Thyroid gland (tissue), 4 donors: ENCODE data around the gene PNMA3.

ENCODE experiments used
- POLR2A ChIP-seq, 2 donors: fragments of 450-650 bp; IDR thresholded peaks; one replicate each; pipeline ENCODE4 v1.6.1; 2017; ENCODE audit warnings: antibody characterized with exemption in 2 of 2, mild to moderate bottlenecking in 2 of 2, moderate library complexity in 1 of 2
- TF ChIP-seq, protein P1 (sequence below), 6 experiments: fragments of 200-600 bp in 3 of 6; fragments of 450-650 bp in 3 of 6; sonication (generic) in 3 of 6; IDR thresholded peaks; one replicate each; pipeline ENCODE4 v1.5.1; 2016 to 2019; ENCODE audit warnings: antibody characterized with exemption in 6 of 6, mild to moderate bottlenecking in 2 of 6, inconsistent platforms in 1 of 6, moderate library complexity in 1 of 6

DNA sequence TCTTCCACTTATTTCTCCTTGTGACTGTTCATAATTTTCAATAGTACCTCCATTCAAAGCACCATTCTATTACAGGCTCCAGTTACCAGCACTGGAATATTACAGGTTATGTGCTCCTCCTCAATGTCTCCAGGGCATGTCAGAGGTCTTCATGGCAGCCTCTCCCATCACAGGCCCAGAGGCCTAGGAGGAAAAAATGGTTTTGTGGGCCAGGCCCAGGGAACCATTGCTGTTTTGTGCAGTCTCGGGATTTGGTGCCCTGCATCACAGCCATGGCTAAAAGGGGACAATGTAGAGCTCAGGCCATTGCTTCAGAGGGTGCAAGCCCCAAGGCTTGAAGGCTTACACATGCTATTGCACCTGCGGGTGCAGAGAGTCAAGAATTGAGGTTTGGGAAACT, 7.2 kb upstream of the PNMA3 start:
- no peak for TF ChIP-seq POLR2A (IDR thresholded peaks at IDR 0.05)
- TF ChIP-seq, protein P1, sequence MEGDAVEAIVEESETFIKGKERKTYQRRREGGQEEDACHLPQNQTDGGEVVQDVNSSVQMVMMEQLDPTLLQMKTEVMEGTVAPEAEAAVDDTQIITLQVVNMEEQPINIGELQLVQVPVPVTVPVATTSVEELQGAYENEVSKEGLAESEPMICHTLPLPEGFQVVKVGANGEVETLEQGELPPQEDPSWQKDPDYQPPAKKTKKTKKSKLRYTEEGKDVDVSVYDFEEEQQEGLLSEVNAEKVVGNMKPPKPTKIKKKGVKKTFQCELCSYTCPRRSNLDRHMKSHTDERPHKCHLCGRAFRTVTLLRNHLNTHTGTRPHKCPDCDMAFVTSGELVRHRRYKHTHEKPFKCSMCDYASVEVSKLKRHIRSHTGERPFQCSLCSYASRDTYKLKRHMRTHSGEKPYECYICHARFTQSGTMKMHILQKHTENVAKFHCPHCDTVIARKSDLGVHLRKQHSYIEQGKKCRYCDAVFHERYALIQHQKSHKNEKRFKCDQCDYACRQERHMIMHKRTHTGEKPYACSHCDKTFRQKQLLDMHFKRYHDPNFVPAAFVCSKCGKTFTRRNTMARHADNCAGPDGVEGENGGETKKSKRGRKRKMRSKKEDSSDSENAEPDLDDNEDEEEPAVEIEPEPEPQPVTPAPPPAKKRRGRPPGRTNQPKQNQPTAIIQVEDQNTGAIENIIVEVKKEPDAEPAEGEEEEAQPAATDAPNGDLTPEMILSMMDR (IDR thresholded peaks at IDR 0.05), result no peak
